EH (cell line): ENCODE measurements around the gene RBMS3.
A peak's percentile ranks its signal among the peaks of the same experiment; 100 is the strongest.
"Not testable (repeated sequence)": the region's sequence is repeated elsewhere in the genome, so short reads cannot be mapped to it uniquely, and the experiment has no call there.

ENCODE experiments used
- DNase-seq: peaks from one replicate; pipeline ENCODE4 v3.0.0-alpha.2; 2015; ENCODE audit warnings: low read depth

The RBMS3 gene

DNA sequence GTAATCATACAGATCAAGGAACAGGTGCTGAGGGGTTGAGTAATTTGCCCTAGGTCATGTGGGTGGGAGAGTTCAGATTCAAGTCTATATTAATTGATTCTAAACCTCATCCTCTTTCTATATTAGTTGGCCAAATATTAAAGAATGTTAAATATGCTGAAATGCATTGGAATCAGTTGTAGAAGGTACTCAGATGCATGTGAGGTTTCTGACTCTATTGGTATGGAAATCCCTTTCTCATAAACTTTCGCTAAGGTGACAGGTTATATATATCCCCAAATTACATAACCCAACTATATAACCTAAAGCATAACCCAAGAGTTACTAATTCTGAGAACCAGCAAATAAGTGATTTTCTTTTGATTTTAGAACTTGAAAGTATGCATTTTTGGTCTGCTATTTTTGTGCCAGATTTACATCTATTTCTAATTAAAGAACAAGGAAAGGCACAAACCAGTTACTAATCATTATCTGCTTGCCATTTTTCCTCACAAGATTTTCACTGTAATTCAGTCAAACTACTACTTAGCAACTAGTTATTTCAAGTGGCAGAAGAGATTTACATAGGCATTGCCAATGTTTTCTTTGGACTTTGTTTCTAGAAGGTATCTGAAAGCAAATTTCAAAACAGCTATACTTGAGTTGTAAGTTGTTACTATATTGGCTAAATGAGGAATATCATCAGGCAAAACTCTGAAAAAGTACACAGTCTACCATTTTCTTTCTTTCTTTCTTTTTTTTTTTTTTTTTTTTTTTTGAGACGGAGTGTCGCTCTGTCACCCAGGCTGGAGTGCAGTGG lies 201.3 kb downstream of the RBMS3 start:
- DNase-seq = no peak

DNA sequence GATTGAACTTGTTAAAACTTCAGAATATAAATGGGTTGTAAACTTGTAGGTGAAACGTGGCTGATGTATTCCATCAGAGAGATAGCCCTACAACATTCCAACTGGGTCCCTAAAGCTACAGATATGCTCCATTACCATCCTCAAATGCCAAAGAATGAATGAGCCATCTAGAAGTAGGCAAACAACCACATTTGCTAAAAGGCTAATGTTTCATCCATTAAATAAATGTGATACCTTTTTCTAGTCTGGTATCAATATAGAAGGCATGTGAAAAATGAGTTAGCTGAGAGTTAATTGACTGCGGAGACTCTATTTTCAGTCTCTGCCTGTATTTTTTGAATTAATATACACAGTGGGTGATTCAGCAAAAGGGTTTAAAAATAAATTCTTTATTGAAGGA lies 203.8 kb downstream of the RBMS3 start:
- DNase-seq = no peak

DNA sequence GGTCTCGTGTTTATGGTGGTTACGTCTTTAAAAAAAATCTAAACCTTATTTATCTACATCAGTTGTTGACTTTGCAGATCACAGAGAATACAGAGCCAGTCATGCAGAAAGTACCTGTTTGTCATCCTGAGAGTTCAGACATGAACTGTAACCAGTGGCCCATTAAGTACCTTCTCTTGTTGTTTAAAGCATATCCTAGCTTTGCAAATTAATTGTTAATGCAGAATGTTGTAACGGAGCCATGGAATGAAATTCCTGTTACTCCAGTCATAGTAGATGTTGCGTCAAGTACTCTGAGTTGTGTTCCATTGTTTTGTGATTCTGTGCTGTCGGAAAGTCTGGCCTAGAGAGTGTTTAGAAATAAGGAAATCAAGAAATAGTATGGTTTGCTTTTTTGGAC lies 205.2 kb downstream of the RBMS3 start:
- DNase-seq = peak; percentile 33

GRCh38 chr3:29486917-29487316 lies 206.0 kb downstream of the RBMS3 start:
- no peak for DNase-seq

- no peak for DNase-seq
These were observed 208.1 kb downstream of the RBMS3 start for GRCh38 chr3:29488922-29489321.

GRCh38 chr3:29493109-29493508 lies 212.2 kb downstream of the RBMS3 start:
- no peak for DNase-seq

DNA sequence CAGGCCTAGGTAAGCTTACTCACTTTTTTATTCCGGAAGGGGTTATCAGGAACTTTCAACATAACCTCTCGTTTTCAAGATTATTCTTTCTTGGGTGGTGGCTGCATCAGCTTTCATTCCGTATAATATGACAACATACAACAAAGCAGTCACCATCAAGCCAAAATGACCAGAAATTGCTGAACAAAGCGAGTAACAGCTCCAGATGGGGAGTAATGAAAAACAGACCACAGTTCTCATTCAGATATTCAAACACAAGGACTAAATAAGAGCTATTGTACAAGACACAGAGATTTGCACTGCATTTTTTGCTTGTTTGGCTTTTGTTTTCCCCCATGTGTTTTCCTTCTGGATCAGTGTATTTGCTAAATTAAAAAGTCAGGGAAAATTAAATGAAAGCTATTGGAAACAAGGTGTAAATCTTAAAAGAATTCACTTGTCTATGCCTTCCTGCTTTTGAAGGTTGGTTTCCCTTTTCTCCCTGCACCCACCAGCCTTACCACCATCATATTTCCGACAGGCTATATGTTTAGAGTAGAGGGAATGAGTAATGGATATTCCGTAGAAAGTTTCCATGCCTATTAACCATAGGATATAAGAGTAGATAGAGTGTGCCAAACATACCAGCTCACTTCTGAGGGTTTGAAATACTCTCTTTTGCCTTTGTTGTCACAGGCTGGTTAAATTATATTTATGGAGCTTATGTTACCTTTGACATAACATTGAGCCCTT lies 213.6 kb downstream of the RBMS3 start:
- peak; percentile 12 for DNase-seq

- DNase-seq = no peak
These were observed 216.4 kb downstream of the RBMS3 start for GRCh38 chr3:29497282-29497681.

- no peak for DNase-seq
These were observed 221.9 kb downstream of the RBMS3 start for GRCh38 chr3:29502771-29503170.

DNA sequence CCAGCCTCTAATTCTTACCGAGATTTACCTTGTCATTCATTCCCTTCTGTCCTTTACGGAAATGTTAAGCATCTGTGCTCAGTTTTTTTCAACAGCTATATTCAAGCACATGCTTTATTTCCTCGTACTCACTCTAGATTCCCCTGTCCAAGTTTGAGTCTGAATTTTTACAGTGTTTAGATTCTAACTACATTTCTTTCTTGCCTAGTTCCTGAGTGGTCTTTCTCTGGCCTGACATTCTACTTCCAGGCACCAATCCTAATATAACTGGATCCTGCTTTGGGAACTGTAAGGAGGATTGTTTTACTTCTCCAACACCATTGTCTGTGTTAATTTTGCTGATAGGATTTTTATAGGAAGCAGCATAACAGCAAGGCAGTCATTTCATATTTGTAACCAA lies 222.4 kb downstream of the RBMS3 start:
- DNase-seq = no peak

- no peak for DNase-seq
These were observed 223.1 kb downstream of the RBMS3 start for GRCh38 chr3:29503958-29504357.

GRCh38 chr3:29506502-29506901 lies 225.6 kb downstream of the RBMS3 start:
- no peak for DNase-seq

DNA sequence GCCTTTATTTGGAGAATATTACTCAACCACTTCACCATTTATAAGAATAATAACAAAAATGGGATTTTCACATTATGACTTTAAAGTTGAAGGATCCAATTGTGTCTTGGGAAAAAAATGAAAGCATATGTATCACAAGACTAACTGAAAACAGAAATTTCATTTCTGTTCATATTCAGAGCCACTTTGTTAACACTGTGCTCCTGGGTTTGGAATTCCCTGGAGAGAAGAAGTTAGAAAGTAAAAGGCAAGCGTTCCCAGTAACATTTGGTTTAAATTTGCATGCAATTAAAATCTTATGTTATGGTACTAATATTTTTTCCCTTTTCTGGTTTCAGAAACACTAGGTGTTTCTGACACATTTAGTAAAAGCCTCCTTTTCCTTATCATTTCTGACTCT lies 230.8 kb downstream of the RBMS3 start:
- DNase-seq = no peak

GRCh38 chr3:29512641-29513040 lies 231.8 kb downstream of the RBMS3 start:
- no peak for DNase-seq

GRCh38 chr3:29513236-29513635 lies 232.4 kb downstream of the RBMS3 start:
- DNase-seq = peak; percentile 55

GRCh38 chr3:29514170-29514569 lies 233.3 kb downstream of the RBMS3 start:
- peak; percentile 14 for DNase-seq

GRCh38 chr3:29514912-29515311 lies 234.0 kb downstream of the RBMS3 start:
- DNase-seq = peak; percentile 18

DNA sequence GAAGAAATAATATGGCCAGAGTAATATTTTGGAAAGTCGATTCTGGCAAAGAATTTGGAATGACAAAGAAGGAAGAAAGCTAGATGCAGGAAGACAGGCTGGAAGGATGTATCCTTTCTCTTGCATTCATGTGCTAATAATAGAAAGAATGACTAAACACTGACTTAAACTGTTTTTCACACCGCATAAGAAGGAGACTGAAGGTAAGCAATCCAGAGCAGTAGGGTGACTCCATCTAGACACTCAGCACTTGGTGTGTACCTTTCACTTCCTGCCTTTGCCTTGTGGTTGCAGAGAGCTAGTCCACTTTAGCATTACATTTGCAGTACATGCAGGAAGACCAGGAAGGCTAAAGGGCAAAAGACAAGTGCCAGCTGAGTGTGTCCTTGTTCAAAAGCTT lies 234.6 kb downstream of the RBMS3 start:
- DNase-seq = peak; percentile 62

DNA sequence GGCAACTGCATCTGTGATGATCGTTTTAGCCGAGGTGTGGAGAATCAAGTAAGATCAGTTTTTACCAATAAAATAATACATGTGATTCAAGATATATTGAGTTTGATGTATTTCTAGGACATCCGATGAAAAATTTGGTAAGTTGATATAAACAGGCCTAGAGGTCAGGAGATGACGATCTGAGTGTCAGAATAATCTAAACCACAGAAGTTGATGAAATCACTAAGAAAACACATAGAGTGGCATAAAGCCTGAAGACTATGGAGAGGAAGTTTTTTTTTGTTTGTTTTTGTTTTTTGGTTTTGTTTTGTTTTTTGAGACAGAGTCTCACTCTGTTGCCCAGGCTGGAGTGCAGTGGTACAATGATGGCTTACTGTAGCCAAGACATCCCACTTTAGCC lies 235.3 kb downstream of the RBMS3 start:
- no peak for DNase-seq

DNA sequence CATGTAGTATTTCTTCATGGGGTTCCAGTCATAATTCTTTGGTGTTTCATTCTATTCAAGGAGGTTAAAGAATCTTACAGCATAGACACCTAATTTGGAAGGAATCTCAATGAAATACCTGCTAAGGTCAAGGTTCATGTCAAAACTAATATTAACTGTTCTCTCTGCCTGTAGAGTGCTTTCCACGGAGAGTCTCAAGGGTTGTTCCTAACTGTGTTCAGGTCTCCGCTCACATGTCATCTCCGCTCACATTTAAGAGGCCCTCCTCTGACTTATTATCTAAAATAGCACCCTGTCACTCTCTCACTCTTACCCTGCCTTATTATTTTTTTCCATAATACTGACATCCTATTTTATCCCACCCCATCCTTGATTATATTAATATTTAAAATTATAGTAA lies 239.9 kb downstream of the RBMS3 start:
- DNase-seq = no peak

GRCh38 chr3:29521293-29521692 lies 240.4 kb downstream of the RBMS3 start:
- DNase-seq = no peak

GRCh38 chr3:29521751-29522150 lies 240.9 kb downstream of the RBMS3 start:
- peak; percentile 34 for DNase-seq

DNA sequence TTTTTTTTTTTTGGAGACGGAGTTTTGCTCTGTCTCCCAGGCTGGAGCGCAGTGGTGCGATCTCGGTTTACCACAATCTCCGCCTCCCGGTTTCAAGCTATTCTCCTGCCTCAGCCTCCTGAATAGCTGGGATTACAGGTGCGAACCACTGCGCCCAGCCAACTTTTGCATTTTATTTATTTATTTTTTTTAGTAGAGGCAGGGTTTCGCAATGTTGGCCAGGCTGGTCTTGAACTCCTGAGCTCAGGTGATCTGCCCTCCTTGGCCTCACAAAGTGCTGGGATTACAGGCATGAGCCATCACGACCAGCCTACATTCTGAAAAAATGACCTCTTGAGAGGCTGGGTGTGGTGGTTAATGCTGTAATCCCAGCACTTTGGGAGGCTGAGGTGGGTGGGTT lies 243.6 kb downstream of the RBMS3 start:
- DNase-seq = not testable (repeated sequence)
